HepG2 (cell line): Measurements from ENCODE around the gene LGI4. TPM values are rescaled to one million over a fixed set of nuclear protein-coding genes. Genes with fewer than 3 reads are reported as not detected.

Experiments used
- ATM ChIP-seq: fragments of 450-650 bp; IDR thresholded peaks from 2 replicates; pipeline ENCODE4 v1.7.1; 2017; ENCODE audit warnings: mild to moderate bottlenecking, borderline replicate concordance
- CENPX ChIP-seq: sonication (generic); formaldehyde crosslinking; IDR thresholded peaks from 2 replicates; pipeline ENCODE4 v1.9.0; 2021; ENCODE audit warnings: mild to moderate bottlenecking, missing genetic modification reagents, moderate library complexity
- DNMT3B ChIP-seq: conservative IDR thresholded peaks from 2 replicates; pipeline ENCODE4 v1.6.1; 2016; ENCODE audit warnings: missing biosample characterization, control low read depth
- DR1 ChIP-seq: sonication (generic); formaldehyde crosslinking; IDR thresholded peaks from 2 replicates; pipeline ENCODE4 v1.8.0; 2021; ENCODE audit warnings: mild to moderate bottlenecking, missing genetic modification reagents, inconsistent platforms
- GTF2F1 ChIP-seq: fragments of 150-350 bp; IDR thresholded peaks from 2 replicates; pipeline ENCODE4 v1.6.1; 2014; ENCODE audit warnings: low read length
- HHEX ChIP-seq: IDR thresholded peaks from 2 replicates; pipeline ENCODE4 v1.6.1; 2016; ENCODE audit warnings: control low read depth
- JUN ChIP-seq: sonication (generic); formaldehyde crosslinking; IDR thresholded peaks from 2 replicates; pipeline ENCODE4 v1.4.0; 2020; ENCODE audit warnings: mild to moderate bottlenecking, missing genetic modification reagents
- MLLT10 ChIP-seq: sonication (generic); formaldehyde crosslinking; IDR thresholded peaks from 2 replicates; pipeline ENCODE4 v1.4.0; 2020; ENCODE audit warnings: missing genetic modification reagents
- NCOA2 ChIP-seq: sonication (generic); formaldehyde crosslinking; IDR thresholded peaks from 2 replicates; pipeline ENCODE4 v1.8.0; 2022; ENCODE audit warnings: inconsistent platforms
- PAWR ChIP-seq: sonication (generic); formaldehyde crosslinking; IDR thresholded peaks from 2 replicates; pipeline ENCODE4 v1.4.0; 2020; ENCODE audit warnings: missing genetic modification reagents, mild to moderate bottlenecking, borderline replicate concordance
- PCBP2 ChIP-seq: fragments of 200-400 bp; formaldehyde crosslinking; optimal IDR thresholded peaks from 2 replicates; pipeline ENCODE3; 2018; ENCODE audit warnings: low read length, low read depth; ENCODE audit not compliant: poor library complexity, severe bottlenecking
- SRSF1 ChIP-seq: fragments of 200-400 bp; formaldehyde crosslinking; optimal IDR thresholded peaks from 2 replicates; pipeline ENCODE3; 2017; ENCODE audit warnings: mild to moderate bottlenecking, low read depth, low read length, moderate library complexity
- U2AF2 ChIP-seq: fragments of 200-400 bp; formaldehyde crosslinking; IDR thresholded peaks from 2 replicates; pipeline ENCODE4 v1.6.1; 2017; ENCODE audit warnings: low read depth, mild to moderate bottlenecking, low read length
- XRCC5 ChIP-seq: fragments of 200-400 bp; formaldehyde crosslinking; optimal IDR thresholded peaks from 2 replicates; pipeline ENCODE3; 2017; ENCODE audit warnings: mild to moderate bottlenecking, low read length
- ZNF256 ChIP-seq: sonication (generic); formaldehyde crosslinking; conservative IDR thresholded peaks from 2 replicates; pipeline ENCODE4 v1.4.0; 2020; ENCODE audit warnings: missing genetic modification reagents
- ZNF431 ChIP-seq: sonication (generic); formaldehyde crosslinking; IDR thresholded peaks from 2 replicates; pipeline ENCODE4 v1.9.0; 2022; ENCODE audit warnings: missing genetic modification reagents, low read depth, mild to moderate bottlenecking, borderline replicate concordance
- ZNF607 ChIP-seq: sonication (generic); formaldehyde crosslinking; IDR thresholded peaks from 2 replicates; pipeline ENCODE4 v1.5.1; 2020; ENCODE audit warnings: missing genetic modification reagents, mild to moderate bottlenecking, borderline replicate concordance
- ZNF850 ChIP-seq: sonication (generic); formaldehyde crosslinking; conservative IDR thresholded peaks from 2 replicates; pipeline ENCODE4 v1.9.0; 2021; ENCODE audit warnings: mild to moderate bottlenecking, missing genetic modification reagents
- polyA plus RNA-seq, 8 experiments: library from polyadenylated mRNA; depleted of rRNA in 3 of 8; stranded (reverse) in 7 of 8; unstranded in 1 of 8; fragments of >200 nt; fragmentation: Illumina TruSeq in 4 of 8; extraction: Trizol in 4 of 8; gene quantifications; 2 replicates each; pipeline versions ENCODE4 v1.2.1 to v1.2.3, GENCODE V29; 2011 to 2016; ENCODE audit warnings: low read depth in 4 of 8, missing spikeins in 1 of 8, mixed read lengths in 1 of 8; ENCODE audit not compliant: insufficient read depth in 1 of 8
- total RNA-seq, 5 experiments: library from RNA; depleted of rRNA; stranded (reverse); fragments of >200 nt; fragmentation: Illumina TruSeq; extraction: Trizol; gene quantifications; 2 replicates each; pipeline ENCODE4 v1.2.3, GENCODE V29; 2016; ENCODE audit warnings: low read depth in 1 of 5
- TF ChIP-seq, protein P1 (sequence below): sonication (generic); formaldehyde crosslinking; IDR thresholded peaks from 2 replicates; pipeline ENCODE4 v1.4.0; 2020; ENCODE audit warnings: mild to moderate bottlenecking, missing genetic modification reagents
- TF ChIP-seq, protein P2 (sequence below): IDR thresholded peaks from 2 replicates; pipeline ENCODE4 v1.6.1; 2012; ENCODE audit warnings: low read depth, low read length, improper control_type of control experiment
- TF ChIP-seq, protein P3 (sequence below): sonication (generic); formaldehyde crosslinking; IDR thresholded peaks from 2 replicates; pipeline ENCODE4 v1.4.0; 2020; ENCODE audit warnings: missing genetic modification reagents, borderline replicate concordance
- TF ChIP-seq, protein P4 (sequence below): sonication (generic); formaldehyde crosslinking; IDR thresholded peaks from 2 replicates; pipeline ENCODE4 v1.4.0; 2020; ENCODE audit warnings: mild to moderate bottlenecking, missing genetic modification reagents

LGI4 gene
- total and polyA plus RNA-seq, 2 of the 13 experiments (the other 11 are each of a cell fraction or from before 2014, with no cell fraction given): 2.8 TPM; not detected in 1

DNA sequence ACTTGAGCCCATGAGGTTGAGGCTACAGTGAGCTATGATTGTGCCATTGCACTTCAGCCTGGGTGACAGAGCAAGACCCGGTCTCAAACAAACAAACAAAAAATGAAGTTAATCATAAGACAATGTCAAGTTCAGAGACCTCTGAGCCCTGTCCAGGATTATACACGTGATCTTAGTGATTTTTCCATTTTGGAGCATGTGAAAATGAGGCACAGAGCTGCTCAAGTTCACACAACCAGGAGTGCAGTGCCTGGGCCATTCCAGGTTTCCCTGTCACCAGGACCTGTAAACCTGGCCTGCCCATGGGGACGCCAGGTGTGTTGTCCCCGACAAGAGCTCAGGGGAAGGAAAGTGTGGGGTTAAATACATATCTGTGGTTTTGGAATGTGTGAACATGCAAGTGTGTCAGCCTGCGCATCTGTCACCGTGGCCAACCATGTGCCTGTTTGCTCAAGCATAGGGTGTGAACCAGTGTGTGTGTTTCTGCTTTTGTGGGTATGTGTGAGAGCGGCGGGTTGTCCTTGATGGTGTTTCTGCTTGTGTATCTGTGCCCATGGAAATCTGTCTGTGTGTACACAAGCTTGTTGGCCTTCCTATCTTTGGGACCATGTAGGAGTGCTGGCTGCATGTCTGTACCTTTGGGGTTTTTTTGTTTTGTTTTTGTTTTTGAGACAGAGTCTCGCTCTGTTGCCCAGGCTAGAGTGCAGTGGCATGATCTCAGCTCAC lies 2.3 kb upstream of the LGI4 start (continued):
- TF ChIP-seq, protein P1, sequence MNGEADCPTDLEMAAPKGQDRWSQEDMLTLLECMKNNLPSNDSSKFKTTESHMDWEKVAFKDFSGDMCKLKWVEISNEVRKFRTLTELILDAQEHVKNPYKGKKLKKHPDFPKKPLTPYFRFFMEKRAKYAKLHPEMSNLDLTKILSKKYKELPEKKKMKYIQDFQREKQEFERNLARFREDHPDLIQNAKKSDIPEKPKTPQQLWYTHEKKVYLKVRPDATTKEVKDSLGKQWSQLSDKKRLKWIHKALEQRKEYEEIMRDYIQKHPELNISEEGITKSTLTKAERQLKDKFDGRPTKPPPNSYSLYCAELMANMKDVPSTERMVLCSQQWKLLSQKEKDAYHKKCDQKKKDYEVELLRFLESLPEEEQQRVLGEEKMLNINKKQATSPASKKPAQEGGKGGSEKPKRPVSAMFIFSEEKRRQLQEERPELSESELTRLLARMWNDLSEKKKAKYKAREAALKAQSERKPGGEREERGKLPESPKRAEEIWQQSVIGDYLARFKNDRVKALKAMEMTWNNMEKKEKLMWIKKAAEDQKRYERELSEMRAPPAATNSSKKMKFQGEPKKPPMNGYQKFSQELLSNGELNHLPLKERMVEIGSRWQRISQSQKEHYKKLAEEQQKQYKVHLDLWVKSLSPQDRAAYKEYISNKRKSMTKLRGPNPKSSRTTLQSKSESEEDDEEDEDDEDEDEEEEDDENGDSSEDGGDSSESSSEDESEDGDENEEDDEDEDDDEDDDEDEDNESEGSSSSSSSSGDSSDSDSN: 0 out of 2 replicates have a peak, but pooled peaks have one; percentile 20
- no peak for TF ChIP-seq ATM
- no peak for TF ChIP-seq ZNF256 (CRISPR knock-in tag)
- no peak for TF ChIP-seq CENPX (CRISPR knock-in tag)
- TF ChIP-seq DR1 (CRISPR knock-in tag): no peak
- TF ChIP-seq GTF2F1: no peak
- TF ChIP-seq, protein P2, sequence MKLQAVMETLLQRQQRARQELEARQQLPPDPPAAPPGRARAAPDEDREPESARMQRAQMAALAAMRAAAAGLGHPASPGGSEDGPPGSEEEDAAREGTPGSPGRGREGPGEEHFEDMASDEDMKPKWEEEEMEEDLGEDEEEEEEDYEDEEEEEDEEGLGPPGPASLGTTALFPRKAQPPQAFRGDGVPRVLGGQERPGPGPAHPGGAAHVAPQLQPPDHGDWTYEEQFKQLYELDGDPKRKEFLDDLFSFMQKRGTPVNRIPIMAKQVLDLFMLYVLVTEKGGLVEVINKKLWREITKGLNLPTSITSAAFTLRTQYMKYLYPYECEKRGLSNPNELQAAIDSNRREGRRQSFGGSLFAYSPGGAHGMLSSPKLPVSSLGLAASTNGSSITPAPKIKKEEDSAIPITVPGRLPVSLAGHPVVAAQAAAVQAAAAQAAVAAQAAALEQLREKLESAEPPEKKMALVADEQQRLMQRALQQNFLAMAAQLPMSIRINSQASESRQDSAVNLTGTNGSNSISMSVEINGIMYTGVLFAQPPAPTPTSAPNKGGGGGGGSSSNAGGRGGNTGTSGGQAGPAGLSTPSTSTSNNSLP: 0 out of 2 replicates have a peak, but pooled peaks have one; percentile 8
- no peak for TF ChIP-seq HHEX (CRISPR knock-in tag)
- TF ChIP-seq ZNF850 (CRISPR knock-in tag): no peak
- no peak for TF ChIP-seq DNMT3B (CRISPR knock-in tag)
- TF ChIP-seq MLLT10 (CRISPR knock-in tag): no peak
- TF ChIP-seq, protein P3, sequence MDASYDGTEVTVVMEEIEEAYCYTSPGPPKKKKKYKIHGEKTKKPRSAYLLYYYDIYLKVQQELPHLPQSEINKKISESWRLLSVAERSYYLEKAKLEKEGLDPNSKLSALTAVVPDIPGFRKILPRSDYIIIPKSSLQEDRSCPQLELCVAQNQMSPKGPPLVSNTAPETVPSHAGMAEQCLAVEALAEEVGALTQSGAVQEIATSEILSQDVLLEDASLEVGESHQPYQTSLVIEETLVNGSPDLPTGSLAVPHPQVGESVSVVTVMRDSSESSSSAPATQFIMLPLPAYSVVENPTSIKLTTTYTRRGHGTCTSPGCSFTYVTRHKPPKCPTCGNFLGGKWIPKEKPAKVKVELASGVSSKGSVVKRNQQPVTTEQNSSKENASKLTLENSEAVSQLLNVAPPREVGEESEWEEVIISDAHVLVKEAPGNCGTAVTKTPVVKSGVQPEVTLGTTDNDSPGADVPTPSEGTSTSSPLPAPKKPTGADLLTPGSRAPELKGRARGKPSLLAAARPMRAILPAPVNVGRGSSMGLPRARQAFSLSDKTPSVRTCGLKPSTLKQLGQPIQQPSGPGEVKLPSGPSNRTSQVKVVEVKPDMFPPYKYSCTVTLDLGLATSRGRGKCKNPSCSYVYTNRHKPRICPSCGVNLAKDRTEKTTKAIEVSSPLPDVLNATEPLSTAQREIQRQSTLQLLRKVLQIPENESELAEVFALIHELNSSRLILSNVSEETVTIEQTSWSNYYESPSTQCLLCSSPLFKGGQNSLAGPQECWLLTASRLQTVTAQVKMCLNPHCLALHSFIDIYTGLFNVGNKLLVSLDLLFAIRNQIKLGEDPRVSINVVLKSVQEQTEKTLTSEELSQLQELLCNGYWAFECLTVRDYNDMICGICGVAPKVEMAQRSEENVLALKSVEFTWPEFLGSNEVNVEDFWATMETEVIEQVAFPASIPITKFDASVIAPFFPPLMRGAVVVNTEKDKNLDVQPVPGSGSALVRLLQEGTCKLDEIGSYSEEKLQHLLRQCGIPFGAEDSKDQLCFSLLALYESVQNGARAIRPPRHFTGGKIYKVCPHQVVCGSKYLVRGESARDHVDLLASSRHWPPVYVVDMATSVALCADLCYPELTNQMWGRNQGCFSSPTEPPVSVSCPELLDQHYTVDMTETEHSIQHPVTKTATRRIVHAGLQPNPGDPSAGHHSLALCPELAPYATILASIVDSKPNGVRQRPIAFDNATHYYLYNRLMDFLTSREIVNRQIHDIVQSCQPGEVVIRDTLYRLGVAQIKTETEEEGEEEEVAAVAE: no peak
- no peak for TF ChIP-seq SRSF1
- no peak for TF ChIP-seq PAWR (CRISPR knock-in tag)
- no peak for TF ChIP-seq XRCC5
- peak; percentile 61 for TF ChIP-seq ZNF607 (CRISPR knock-in tag)
- TF ChIP-seq JUN (CRISPR knock-in tag): no peak; the same call in 1 of the 2 replicates
- TF ChIP-seq NCOA2 (CRISPR knock-in tag): no peak
- no peak for TF ChIP-seq ZNF431 (CRISPR knock-in tag)
- TF ChIP-seq, protein P4, sequence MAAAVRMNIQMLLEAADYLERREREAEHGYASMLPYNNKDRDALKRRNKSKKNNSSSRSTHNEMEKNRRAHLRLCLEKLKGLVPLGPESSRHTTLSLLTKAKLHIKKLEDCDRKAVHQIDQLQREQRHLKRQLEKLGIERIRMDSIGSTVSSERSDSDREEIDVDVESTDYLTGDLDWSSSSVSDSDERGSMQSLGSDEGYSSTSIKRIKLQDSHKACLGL (CRISPR knock-in tag): no peak
- TF ChIP-seq U2AF2: no peak
- TF ChIP-seq PCBP2: no peak
